Suprapubic skin (tissue), 4 donors: ENCODE data around the gene RNASEH2B. TPM values are rescaled to one million over a fixed set of nuclear protein-coding genes. Genes with fewer than 3 reads are reported as not detected.
A peak's percentile ranks its signal among the peaks of the same experiment; 100 is the strongest.

ENCODE experiments used
- DNase-seq, 2 donors: peaks; one replicate each; pipeline ENCODE4 v3.0.0-alpha.2; 2019; ENCODE audit warnings: low spot score in 2 of 2
- H3K27ac ChIP-seq: fragments of 200-600 bp; sonication (generic); one replicate; pipeline ENCODE4 v1.5.1; 2019
- H3K27me3 ChIP-seq: fragments of 200-600 bp; sonication (generic); one replicate; pipeline ENCODE4 v1.5.1; 2019
- H3K36me3 ChIP-seq: fragments of 200-600 bp; sonication (generic); one replicate; pipeline ENCODE4 v1.5.1; 2019
- H3K4me1 ChIP-seq: fragments of 200-600 bp; sonication (generic); one replicate; pipeline ENCODE4 v1.5.1; 2019
- H3K4me3 ChIP-seq: fragments of 200-600 bp; sonication (generic); one replicate; pipeline ENCODE4 v1.5.1; 2019; ENCODE audit warnings: mild to moderate bottlenecking
- H3K9me3 ChIP-seq: fragments of 200-600 bp; sonication (generic); one replicate; pipeline ENCODE4 v1.5.1; 2019
- EP300 ChIP-seq: sonication (generic); formaldehyde crosslinking; IDR thresholded peaks from one replicate; pipeline ENCODE4 v1.6.1; 2017; ENCODE audit warnings: antibody characterized with exemption
- POLR2A ChIP-seq, 2 donors: fragments of 450-650 bp; IDR thresholded peaks; one replicate each; pipeline ENCODE4 v1.6.1; 2017; ENCODE audit warnings: antibody characterized with exemption in 2 of 2, mild to moderate bottlenecking in 2 of 2, moderate library complexity in 2 of 2
- POLR2AphosphoS5 ChIP-seq, 3 donors: sonication (generic); formaldehyde crosslinking; IDR thresholded peaks; one replicate each; pipeline ENCODE4 v1.6.1; 2017; ENCODE audit warnings: antibody characterized with exemption in 3 of 3
- WGBS: methylation state at CpG from one replicate; pipeline ENCODE4 v1.1.5; 2018; 5-methylcytosine and 5-hydroxymethylcytosine counted together
- total RNA-seq, 4 donors: library from RNA; depleted of rRNA; stranded (reverse); fragments of >200 nt; gene quantifications; one replicate each; pipeline ENCODE4 v1.1.0, GENCODE V29; 2016
- TF ChIP-seq, protein P1 (sequence below), 2 donors: fragments of 200-600 bp in 1 of 2; fragments of 450-650 bp in 1 of 2; sonication (generic) in 1 of 2; IDR thresholded peaks; one replicate each; pipeline ENCODE4 v1.5.1; 2016 to 2019; ENCODE audit warnings: antibody characterized with exemption in 2 of 2, mild to moderate bottlenecking in 1 of 2, moderate library complexity in 1 of 2

The RNASEH2B gene
- total RNA-seq, 4 donors from 2014 or later = 11.0 to 39.9 (median 21.7) TPM

DNA sequence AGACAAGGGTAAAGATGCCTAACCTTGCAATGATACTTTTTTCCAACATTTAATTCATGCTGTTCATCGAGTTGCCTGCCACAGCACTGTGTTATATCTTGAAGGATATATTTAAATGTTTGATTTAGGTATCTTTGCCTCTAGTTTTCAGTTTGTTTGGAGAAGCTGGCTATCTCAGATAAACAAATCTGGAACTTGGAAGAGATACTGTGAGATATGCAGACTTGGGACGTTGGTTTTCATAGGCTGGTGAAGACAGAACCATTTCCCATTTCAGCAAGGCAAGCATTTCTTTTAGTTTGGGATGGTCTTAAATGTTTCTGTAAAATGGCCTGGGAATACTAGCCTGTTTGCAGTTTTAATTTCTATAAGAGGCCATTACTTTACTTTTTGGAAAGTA is 3.3 kb downstream of the RNASEH2B start:
- H3K4me1 ChIP-seq = peaks cover 28% of the 10 kb centered on the region

DNA sequence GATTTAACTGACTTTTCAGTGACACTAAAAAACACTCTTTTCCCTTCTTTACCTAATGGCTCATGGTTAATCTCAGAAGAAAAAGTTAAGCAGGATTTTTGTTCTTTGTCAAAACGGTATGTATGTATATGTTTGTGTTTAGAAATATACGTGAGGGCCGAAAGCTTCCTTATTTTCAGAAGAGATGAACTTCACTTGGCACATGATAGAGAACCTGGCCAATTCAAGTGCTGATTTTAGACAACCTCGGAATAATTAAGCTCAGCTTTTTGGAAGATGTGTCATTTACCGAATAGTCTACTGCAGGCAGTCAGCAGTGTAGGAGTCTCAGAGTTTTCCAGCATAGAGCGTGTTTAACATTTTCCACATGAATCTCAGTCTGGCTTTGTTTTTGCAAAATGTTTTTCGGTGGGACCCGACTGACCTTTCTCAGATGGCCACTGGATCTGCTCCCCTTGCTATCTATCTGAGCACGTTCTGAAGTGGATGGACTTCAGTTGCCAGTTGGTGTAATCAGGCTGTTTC is 4.6 kb downstream of the RNASEH2B start:
- Histone ChIP-seq H3K4me1 (peaks cover 29% of the 10 kb centered on the region), H3K27ac (no peak overlapping the region), H3K36me3 (no peaks in the 10 kb centered on the region), H3K9me3 (no peaks in the 10 kb centered on the region), H3K27me3 (no peaks in the 10 kb centered on the region), H3K4me3 (no peak overlapping the region)
- TF ChIP-seq EP300 = no peak
- TF ChIP-seq POLR2AphosphoS5 (IDR thresholded peaks at IDR 0.05) = no peak
- TF ChIP-seq, protein P1, sequence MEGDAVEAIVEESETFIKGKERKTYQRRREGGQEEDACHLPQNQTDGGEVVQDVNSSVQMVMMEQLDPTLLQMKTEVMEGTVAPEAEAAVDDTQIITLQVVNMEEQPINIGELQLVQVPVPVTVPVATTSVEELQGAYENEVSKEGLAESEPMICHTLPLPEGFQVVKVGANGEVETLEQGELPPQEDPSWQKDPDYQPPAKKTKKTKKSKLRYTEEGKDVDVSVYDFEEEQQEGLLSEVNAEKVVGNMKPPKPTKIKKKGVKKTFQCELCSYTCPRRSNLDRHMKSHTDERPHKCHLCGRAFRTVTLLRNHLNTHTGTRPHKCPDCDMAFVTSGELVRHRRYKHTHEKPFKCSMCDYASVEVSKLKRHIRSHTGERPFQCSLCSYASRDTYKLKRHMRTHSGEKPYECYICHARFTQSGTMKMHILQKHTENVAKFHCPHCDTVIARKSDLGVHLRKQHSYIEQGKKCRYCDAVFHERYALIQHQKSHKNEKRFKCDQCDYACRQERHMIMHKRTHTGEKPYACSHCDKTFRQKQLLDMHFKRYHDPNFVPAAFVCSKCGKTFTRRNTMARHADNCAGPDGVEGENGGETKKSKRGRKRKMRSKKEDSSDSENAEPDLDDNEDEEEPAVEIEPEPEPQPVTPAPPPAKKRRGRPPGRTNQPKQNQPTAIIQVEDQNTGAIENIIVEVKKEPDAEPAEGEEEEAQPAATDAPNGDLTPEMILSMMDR (IDR thresholded peaks at IDR 0.05) = no peak
- no peak for TF ChIP-seq POLR2A (IDR thresholded peaks at IDR 0.05)
- 63% methylated on average over 9 of the region's 9 CpGs for WGBS
- no peak for DNase-seq

More for the DNA sequence above, 3.3 kb downstream of the RNASEH2B start:
- Histone ChIP-seq H3K27me3 (no peaks in the 10 kb centered on the region), H3K36me3 (no peaks in the 10 kb centered on the region), H3K4me3 (no peak overlapping the region), H3K27ac (no peak overlapping the region), H3K9me3 (no peaks in the 10 kb centered on the region)
- 64% methylated on average over 2 of the region's 2 CpGs for WGBS
- no peak for DNase-seq
- TF ChIP-seq POLR2A (IDR thresholded peaks at IDR 0.05) (no peak), EP300 (no peak), POLR2AphosphoS5 (IDR thresholded peaks at IDR 0.05) (no peak)
- TF ChIP-seq, protein P1 (IDR thresholded peaks at IDR 0.05) = no peak

DNA sequence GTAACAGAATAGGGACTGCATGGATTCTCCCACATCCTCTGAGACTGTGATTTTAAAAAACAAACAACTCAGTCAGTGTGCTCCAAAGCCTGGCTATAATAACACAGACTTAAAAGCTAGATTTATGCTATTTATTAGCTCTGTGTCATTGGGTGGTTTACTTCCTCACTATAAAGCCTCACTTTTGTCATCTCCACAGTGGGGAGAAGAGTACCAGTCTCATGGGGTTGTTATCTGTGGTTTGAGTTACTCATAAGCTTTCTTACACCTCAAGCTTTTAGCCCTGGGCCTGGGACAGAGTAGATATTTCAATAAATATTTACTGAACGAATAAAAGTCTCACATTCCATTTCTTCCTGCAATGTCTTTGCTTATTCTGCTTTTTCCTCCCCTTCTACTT is 5.3 kb downstream of the RNASEH2B start:
- Histone ChIP-seq H3K36me3 (no peaks in the 10 kb centered on the region), H3K9me3 (no peaks in the 10 kb centered on the region), H3K27ac (no peak overlapping the region), H3K27me3 (no peaks in the 10 kb centered on the region), H3K4me3 (no peak overlapping the region), H3K4me1 (peaks cover 31% of the 10 kb centered on the region)
- no peak for TF ChIP-seq POLR2A (IDR thresholded peaks at IDR 0.05)
- no peak for TF ChIP-seq EP300
- TF ChIP-seq, protein P1 (IDR thresholded peaks at IDR 0.05) = no peak
- TF ChIP-seq POLR2AphosphoS5 (IDR thresholded peaks at IDR 0.05) = no peak
- 56% methylated on average over 1 of the region's 1 CpG for WGBS
- no peak for DNase-seq

DNA sequence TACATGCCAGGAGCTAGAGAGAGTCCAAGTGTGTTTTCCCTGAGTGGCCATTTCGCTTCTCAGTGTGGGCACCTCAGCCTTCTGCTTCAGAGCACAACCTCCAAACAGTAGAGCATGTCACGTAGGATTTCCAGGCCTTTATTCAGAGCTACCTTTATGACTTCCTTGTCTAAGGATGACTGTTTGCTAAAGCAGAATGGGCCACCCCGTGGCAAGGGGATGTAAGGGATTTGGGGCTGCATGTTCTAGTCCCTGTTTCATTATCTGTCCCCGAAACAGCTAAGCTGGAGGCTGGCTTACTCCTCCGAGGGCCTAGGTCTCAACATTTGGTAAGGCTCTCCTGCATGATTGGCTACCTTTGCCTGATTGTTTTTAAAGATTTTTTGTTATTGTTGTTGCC is 6.0 kb downstream of the RNASEH2B start:
- Histone ChIP-seq H3K27ac (no peak overlapping the region), H3K4me3 (no peak overlapping the region), H3K27me3 (no peaks in the 10 kb centered on the region), H3K36me3 (no peaks in the 10 kb centered on the region), H3K4me1 (peaks cover 27% of the 10 kb centered on the region), H3K9me3 (no peaks in the 10 kb centered on the region)
- no peak for TF ChIP-seq EP300
- TF ChIP-seq POLR2AphosphoS5 (IDR thresholded peaks at IDR 0.05) = no peak
- TF ChIP-seq, protein P1 (IDR thresholded peaks at IDR 0.05) = no peak
- TF ChIP-seq POLR2A (IDR thresholded peaks at IDR 0.05) = no peak
- 90% methylated on average over 5 of the region's 5 CpGs for WGBS
- DNase-seq = no peak

DNA sequence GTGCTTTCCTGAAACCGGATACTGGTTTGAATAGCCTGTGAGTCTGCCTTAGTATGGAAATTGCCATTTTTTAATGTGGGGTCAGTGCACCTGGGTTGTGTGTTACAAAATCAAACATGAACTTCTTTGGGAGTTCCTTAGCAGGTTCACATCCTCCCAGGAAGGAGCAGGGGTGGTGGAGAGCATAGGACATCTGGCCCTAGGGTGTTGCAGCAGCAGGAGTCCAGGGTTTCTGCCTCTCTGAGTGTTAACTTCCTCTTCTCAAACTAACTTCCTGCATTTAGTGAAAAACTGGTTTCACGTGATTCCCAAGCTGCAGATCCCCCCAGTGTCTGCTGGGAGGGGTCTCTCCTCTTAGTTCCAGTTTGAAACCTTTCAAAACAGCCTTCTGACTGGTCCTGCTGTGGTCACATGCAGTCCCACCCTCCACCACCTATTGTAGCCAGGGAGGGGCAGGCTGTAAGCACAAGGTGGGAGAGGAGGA is 7.2 kb downstream of the RNASEH2B start:
- H3K27me3 ChIP-seq = no peaks in the 10 kb centered on the region
- 45% methylated on average over 2 of the region's 2 CpGs for WGBS
- TF ChIP-seq, protein P1 (IDR thresholded peaks at IDR 0.05) = no peak
- TF ChIP-seq POLR2AphosphoS5 (IDR thresholded peaks at IDR 0.05) = no peak
- TF ChIP-seq POLR2A (IDR thresholded peaks at IDR 0.05) = no peak
- TF ChIP-seq EP300 = no peak
- DNase-seq = no peak
- no peaks in the 10 kb centered on the region for H3K36me3 ChIP-seq
- peaks cover 16% of the 10 kb centered on the region for H3K4me1 ChIP-seq
- H3K4me3 ChIP-seq = no peak overlapping the region
- peak overlapping the region; percentile 39 for H3K27ac ChIP-seq
- H3K9me3 ChIP-seq = peaks cover 2% of the 10 kb centered on the region
